Fibroblast of mammary gland (primary cell): ENCODE results near the gene AIF1L.

Experiments
- DNase-seq: peaks from one replicate; pipeline ENCODE4 v3.0.0-alpha.2; 2010; ENCODE audit warnings: low read depth
- H3K4me3 ChIP-seq: 2 replicates; pipeline ENCODE4 v1.5.1; 2011; ENCODE audit warnings: low read depth, mild to moderate bottlenecking, low read length, moderate library complexity; ENCODE audit not compliant: control insufficient read depth
- CTCF ChIP-seq: conservative IDR thresholded peaks from 2 replicates; pipeline ENCODE4 v1.5.1; 2011; ENCODE audit warnings: low read depth, low read length, inconsistent platforms; ENCODE audit not compliant: control insufficient read depth, insufficient read depth

AIF1L gene

DNA sequence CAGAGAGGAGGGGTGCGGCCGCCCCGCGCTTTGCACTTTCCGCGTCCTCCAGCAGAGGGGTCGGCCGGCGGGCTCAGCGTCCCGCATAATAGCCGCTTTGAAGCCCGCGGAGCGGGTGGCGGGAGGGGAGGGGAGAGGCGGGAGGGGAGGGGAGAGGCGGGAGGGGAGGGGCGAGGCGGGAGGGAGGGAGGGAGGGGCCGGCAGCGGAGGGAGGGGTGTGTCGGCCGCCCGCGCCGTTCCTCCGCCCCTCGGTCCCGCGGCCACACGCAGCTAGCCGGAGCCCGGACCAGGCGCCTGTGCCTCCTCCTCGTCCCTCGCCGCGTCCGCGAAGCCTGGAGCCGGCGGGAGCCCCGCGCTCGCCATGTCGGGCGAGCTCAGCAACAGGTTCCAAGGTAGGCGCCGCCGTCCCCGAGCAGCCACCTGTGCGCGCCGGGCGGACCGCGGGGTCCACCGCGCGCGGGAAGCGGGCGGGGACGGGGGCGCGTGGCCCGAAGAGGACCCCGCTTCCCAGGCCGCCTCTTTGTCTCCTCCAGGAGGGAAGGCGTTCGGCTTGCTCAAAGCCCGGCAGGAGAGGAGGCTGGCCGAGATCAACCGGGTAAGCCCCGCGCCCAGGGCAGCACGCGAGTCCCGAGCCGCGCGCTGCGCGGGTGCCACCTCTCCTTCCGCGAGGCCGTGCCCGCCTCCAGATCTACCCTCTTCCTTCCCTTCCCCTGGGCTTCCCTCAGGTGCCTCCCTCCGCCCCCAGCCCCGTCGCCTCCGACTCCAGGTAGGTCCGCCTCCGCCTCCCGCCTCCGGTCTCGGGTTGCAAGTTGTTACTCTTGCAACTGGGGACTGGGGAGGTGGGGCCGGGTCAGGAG is at the start of gene AIF1L:
Gene AIF1L, plus strand, starts transcription at position 263 of the 857 bp plus-strand sequence. Its CDS starts 99 bp downstream, at position 362.
- no peak for DNase-seq
- H3K4me3 ChIP-seq, result no peak within 1 kb of the TSS
- TF ChIP-seq CTCF, result no peak

- DNase-seq, result peak; percentile 54
- no peak overlapping the region for H3K4me3 ChIP-seq
- TF ChIP-seq CTCF, result peak; percentile 78
These were observed 49.6 kb upstream of the AIF1L start for GRCh38 chr9:131046581-131047202.

GRCh38 chr9:131048332-131048731 is 48.0 kb upstream of the AIF1L start:
- no peak for DNase-seq
- TF ChIP-seq CTCF, result no peak
- H3K4me3 ChIP-seq, result no peak overlapping the region

DNA sequence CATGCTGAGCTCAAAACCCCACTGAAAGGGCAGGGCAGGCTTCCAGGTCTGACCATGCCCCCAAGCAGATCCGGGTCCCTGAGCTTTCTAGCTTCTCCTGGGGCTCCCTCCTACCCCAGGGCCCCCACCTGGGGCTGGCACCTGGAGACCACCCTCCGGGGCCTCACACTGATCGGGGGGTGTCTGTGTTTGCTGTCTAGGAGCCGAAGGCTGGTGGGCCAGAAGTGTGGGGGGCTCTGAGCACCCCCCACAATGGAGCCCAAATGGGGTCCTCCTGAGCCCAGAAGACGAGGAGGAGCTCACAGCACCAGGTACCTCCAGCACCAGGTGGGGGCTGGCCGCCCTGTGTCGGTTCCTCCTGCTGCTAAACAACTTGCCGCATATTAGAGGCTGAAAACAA is 47.5 kb upstream of the AIF1L start:
- TF ChIP-seq CTCF, result no peak
- H3K4me3 ChIP-seq, result no peak overlapping the region

DNA sequence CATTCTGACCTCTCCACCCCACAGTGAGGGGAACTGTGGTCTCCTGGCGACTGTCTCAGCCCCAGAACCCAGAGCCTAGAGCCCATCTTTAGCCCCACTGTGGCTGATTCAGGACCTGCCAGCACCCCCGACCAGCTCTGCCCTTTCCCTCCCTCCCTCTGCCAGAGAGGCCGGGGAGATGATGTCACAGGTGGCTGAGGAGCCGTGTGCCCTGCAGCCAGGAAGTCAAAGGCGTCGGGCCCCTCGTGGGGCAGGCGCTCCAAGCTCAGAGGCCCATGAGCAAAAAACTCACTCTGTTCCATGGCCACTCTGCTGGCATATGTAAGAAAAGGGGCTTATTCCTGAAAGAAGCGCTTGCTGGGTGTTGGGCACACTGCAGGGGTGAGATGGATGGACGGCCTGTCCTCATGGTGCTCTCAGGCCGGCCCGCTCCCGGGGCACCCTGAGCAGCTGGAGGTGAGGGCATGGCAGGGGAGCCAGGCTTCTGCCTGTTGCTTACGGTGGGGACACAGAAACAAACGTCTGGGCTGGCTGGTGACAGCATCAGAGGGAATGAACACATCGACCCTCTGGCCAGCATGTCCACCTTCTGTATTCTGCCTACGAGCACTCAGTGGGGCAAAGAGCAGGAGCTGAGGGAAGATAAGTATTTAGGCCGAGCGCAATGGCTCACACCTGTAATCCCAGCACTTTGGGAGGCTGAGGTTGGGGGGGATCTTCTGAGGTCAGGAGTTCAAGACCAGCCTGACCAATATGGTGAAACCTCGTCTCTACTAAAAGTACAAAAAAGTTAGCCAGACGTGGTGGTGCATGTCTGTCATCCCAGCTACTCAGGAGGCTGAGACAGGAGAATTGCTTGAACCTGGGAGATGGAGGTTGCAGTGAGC is 46.3 kb upstream of the AIF1L start:
- TF ChIP-seq CTCF, result no peak
- H3K4me3 ChIP-seq, result no peak overlapping the region
- DNase-seq, result no peak

More for the DNA sequence above, 47.5 kb upstream of the AIF1L start:
- no peak for DNase-seq

DNA sequence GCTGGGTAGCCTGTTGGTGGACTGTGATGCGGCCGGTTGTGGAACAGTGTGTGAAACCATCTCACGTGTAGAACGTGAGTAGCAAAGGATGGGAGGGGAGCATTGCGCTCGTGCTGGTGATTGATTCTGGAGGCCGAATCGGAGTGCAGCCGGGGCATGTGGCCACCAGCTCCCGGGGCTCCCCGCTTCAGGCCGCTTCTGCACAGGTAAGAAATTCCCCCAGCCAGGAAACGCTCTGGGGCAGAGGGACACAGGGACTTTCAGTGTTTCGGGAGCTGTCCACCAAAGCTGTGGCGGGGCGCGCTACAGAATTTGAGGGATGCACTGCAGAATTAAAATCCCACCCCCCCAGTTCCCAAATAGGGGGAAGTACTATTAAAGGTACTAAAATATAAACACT is 45.5 kb upstream of the AIF1L start:
- no peak for DNase-seq
- no peak overlapping the region for H3K4me3 ChIP-seq
- no peak for TF ChIP-seq CTCF
